ENCODE results near the gene GLIS2. TPM values are rescaled to one million over a fixed set of nuclear protein-coding genes. Genes with fewer than 3 reads are reported as not detected.

GLIS2 gene
- total RNA-seq, 1 donor from 2014 or later, result 21.5 TPM

GRCh38 chr16:4364196-4365013 is 48.5 kb downstream of the GLIS2 start:
- TF ChIP-seq CTCF (IDR thresholded peaks at IDR 0.05), result no peak
- DNase-seq (no peak), ATAC-seq (no peak)
- Histone ChIP-seq H3K9me3 (no peaks in the 10 kb centered on the region), H3K4me3 (no peak overlapping the region), H3K4me1 (peaks cover 10% of the 10 kb centered on the region), H3K27me3 (ENCODE audit: low read depth) (no peaks in the 10 kb centered on the region), H3K27ac (no peak overlapping the region), H3K36me3 (peaks cover 54% of the 10 kb centered on the region)
- intact Hi-C loops (cut with DNase I), result loop anchor here (5.0 kb wide), 1 partner anchor 38 kb away; no protein-coding TSS in a partner anchor

- Histone ChIP-seq H3K4me3 (no peak overlapping the region), H3K27me3 (ENCODE audit: low read depth) (no peaks in the 10 kb centered on the region), H3K27ac (no peak overlapping the region), H3K4me1 (peaks cover 13% of the 10 kb centered on the region), H3K9me3 (no peaks in the 10 kb centered on the region), H3K36me3 (peaks cover 52% of the 10 kb centered on the region)
- TF ChIP-seq CTCF (IDR thresholded peaks at IDR 0.05), result no peak
- intact Hi-C loops (cut with DNase I), result no loop called here
- no peak for ATAC-seq
- no peak for DNase-seq
These were observed 49.1 kb downstream of the GLIS2 start for GRCh38 chr16:4365014-4365406.

GRCh38 chr16:4365615-4366014 is 49.7 kb downstream of the GLIS2 start:
- no peak overlapping the region for H3K27ac ChIP-seq
- no peak for DNase-seq
- H3K27me3 ChIP-seq (ENCODE audit: low read depth), result no peaks in the 10 kb centered on the region
- peaks cover 19% of the 10 kb centered on the region for H3K4me1 ChIP-seq
- TF ChIP-seq CTCF (IDR thresholded peaks at IDR 0.05), result no peak
- H3K9me3 ChIP-seq, result no peaks in the 10 kb centered on the region
- H3K36me3 ChIP-seq, result peaks cover 48% of the 10 kb centered on the region
- H3K4me3 ChIP-seq, result no peak overlapping the region
- intact Hi-C loops (cut with DNase I), result no loop called here
- no peak for ATAC-seq

GRCh38 chr16:4366016-4366415 is 50.1 kb downstream of the GLIS2 start:
- no peak for TF ChIP-seq CTCF (IDR thresholded peaks at IDR 0.05)
- Histone ChIP-seq H3K9me3 (no peaks in the 10 kb centered on the region), H3K27me3 (ENCODE audit: low read depth) (no peaks in the 10 kb centered on the region), H3K4me1 (peaks cover 23% of the 10 kb centered on the region), H3K4me3 (no peak overlapping the region), H3K36me3 (peaks cover 45% of the 10 kb centered on the region), H3K27ac (no peak overlapping the region)
- no peak for ATAC-seq
- intact Hi-C loops (cut with DNase I), result no loop called here
- no peak for DNase-seq

- DNase-seq (no peak), ATAC-seq (no peak)
- no peak overlapping the region for H3K27ac ChIP-seq
- peaks cover 31% of the 10 kb centered on the region for H3K36me3 ChIP-seq
- H3K9me3 ChIP-seq, result no peaks in the 10 kb centered on the region
- H3K27me3 ChIP-seq (ENCODE audit: low read depth), result no peaks in the 10 kb centered on the region
- no peak overlapping the region for H3K4me3 ChIP-seq
- TF ChIP-seq CTCF (IDR thresholded peaks at IDR 0.05), result no peak
- intact Hi-C loops (cut with DNase I), result no loop called here
- peaks cover 32% of the 10 kb centered on the region for H3K4me1 ChIP-seq
These were observed 51.6 kb downstream of the GLIS2 start for GRCh38 chr16:4367393-4367856.

Data from lower lobe of right lung (tissue), 2 donors.